ENCODE data around the gene CNTNAP5. TPM values are rescaled to one million over a fixed set of nuclear protein-coding genes. Genes with fewer than 3 reads are reported as not detected.

Gene CNTNAP5
- total RNA-seq, 1 donor from 2014 or later, result not detected

- Histone ChIP-seq H3K36me3 (no peaks in the 10 kb centered on the region), H3K27me3 (ENCODE audit: low read depth) (no peaks in the 10 kb centered on the region), H3K9me3 (peaks cover 2% of the 10 kb centered on the region), H3K4me1 (no peaks in the 10 kb centered on the region), H3K4me3 (no peak overlapping the region), H3K27ac (no peak overlapping the region)
- intact Hi-C loops (cut with DNase I), result no loop called here
- ATAC-seq (no peak), DNase-seq (no peak)
- TF ChIP-seq CTCF (IDR thresholded peaks at IDR 0.05), result no peak
Observed at GRCh38 chr2:124561486-124561885, 536.4 kb downstream of the CNTNAP5 start.

GRCh38 chr2:124563426-124563825 lies 538.3 kb downstream of the CNTNAP5 start:
- DNase-seq (no peak), ATAC-seq (peak in 1 of 2 donors; percentile 7)

GRCh38 chr2:124566518-124566970 lies 541.5 kb downstream of the CNTNAP5 start:
- no peak for TF ChIP-seq CTCF (IDR thresholded peaks at IDR 0.05)
- H3K36me3 ChIP-seq, result no peaks in the 10 kb centered on the region
- DNase-seq, result no peak
- H3K27me3 ChIP-seq (ENCODE audit: low read depth), result no peaks in the 10 kb centered on the region
- peak; percentile 67 to 86 for ATAC-seq
- H3K4me1 ChIP-seq, result peaks cover 4% of the 10 kb centered on the region
- no peak overlapping the region for H3K4me3 ChIP-seq
- intact Hi-C loops (cut with DNase I), result no loop called here
- peaks cover 4% of the 10 kb centered on the region for H3K9me3 ChIP-seq
- no peak overlapping the region for H3K27ac ChIP-seq

More at GRCh38 chr2:124563426-124563825, 538.3 kb downstream of the CNTNAP5 start:
- no peak overlapping the region for H3K27ac ChIP-seq
- TF ChIP-seq CTCF (IDR thresholded peaks at IDR 0.05), result no peak
- H3K4me1 ChIP-seq, result peaks cover 4% of the 10 kb centered on the region
- H3K4me3 ChIP-seq, result no peak overlapping the region
- peaks cover 4% of the 10 kb centered on the region for H3K9me3 ChIP-seq
- intact Hi-C loops (cut with DNase I), result no loop called here
- no peaks in the 10 kb centered on the region for H3K27me3 ChIP-seq (ENCODE audit: low read depth)
- H3K36me3 ChIP-seq, result no peaks in the 10 kb centered on the region

- Histone ChIP-seq H3K36me3 (no peaks in the 10 kb centered on the region), H3K9me3 (peaks cover 4% of the 10 kb centered on the region), H3K27ac (no peak overlapping the region), H3K4me1 (peaks cover 8% of the 10 kb centered on the region), H3K27me3 (ENCODE audit: low read depth) (no peaks in the 10 kb centered on the region), H3K4me3 (no peak overlapping the region)
- TF ChIP-seq CTCF (IDR thresholded peaks at IDR 0.05), result no peak
- intact Hi-C loops (cut with DNase I), result no loop called here
- ATAC-seq, result no peak
- no peak for DNase-seq
Observed at GRCh38 chr2:124570872-124571271, 545.8 kb downstream of the CNTNAP5 start.

GRCh38 chr2:124571836-124572235 lies 546.7 kb downstream of the CNTNAP5 start:
- no peaks in the 10 kb centered on the region for H3K27me3 ChIP-seq (ENCODE audit: low read depth)
- no peaks in the 10 kb centered on the region for H3K36me3 ChIP-seq
- TF ChIP-seq CTCF (IDR thresholded peaks at IDR 0.05), result no peak
- H3K4me3 ChIP-seq, result no peak overlapping the region
- intact Hi-C loops (cut with DNase I), result no loop called here
- ATAC-seq (no peak), DNase-seq (no peak)
- no peaks in the 10 kb centered on the region for H3K9me3 ChIP-seq
- H3K27ac ChIP-seq, result no peak overlapping the region
- peaks cover 6% of the 10 kb centered on the region for H3K4me1 ChIP-seq
